ENCODE data around the gene MIOX. TPM values are rescaled to one million over a fixed set of nuclear protein-coding genes. Genes with fewer than 3 reads are reported as not detected.

Gene MIOX
- total and polyA plus RNA-seq, 9 of the 15 experiments (the other 6 are each of a cell fraction or from before 2014, with no cell fraction given), result 0.08 TPM; not detected in 8

- Histone ChIP-seq H3K36me3 (ENCODE audit: control insufficient read depth, insufficient read depth, low read length) (peaks cover 56% of the 10 kb centered on the region; the same call in 1 of the 3 replicates), H3K4me1 (replicated peaks in 1 of 2; ENCODE audit: control insufficient read depth in 2 of 2, insufficient read depth in 2 of 2, low read length in 2 of 2) (peaks cover 0 to 12% of the 10 kb centered on the region in 2 experiments; a peak in 2 of 5 replicates), H3K4me2 (ENCODE audit: insufficient read depth, low read length) (no peak overlapping the region), H3K27ac (ENCODE audit: extremely low read depth, low read depth, low read length) (no peak overlapping the region), H3K9me1 (ENCODE audit: control insufficient read depth, insufficient read depth, low read length) (no peaks in the 10 kb centered on the region), H3K79me2 (ENCODE audit: control insufficient read depth, insufficient read depth, low read length) (no peaks in the 10 kb centered on the region), H4K20me1 (replicated peaks; ENCODE audit: control insufficient read depth, insufficient read depth, low read length) (no peaks in the 10 kb centered on the region), H2AFZ (ENCODE audit: low read depth, low read length) (no peak overlapping the region), H3K27me3 (ENCODE audit: control insufficient read depth in 2 of 2, insufficient read depth in 2 of 2, low read length in 2 of 2) (no peaks in the 10 kb centered on the region), H3K9ac (ENCODE audit: insufficient read depth in 1 of 2, low read depth in 2 of 2, low read length in 2 of 2) (no peak overlapping the region), H3K4me3 (no peak overlapping the region), H3K9me3 (replicated peaks; ENCODE audit: control insufficient read depth, insufficient read depth, low read depth, low read length) (no peaks in the 10 kb centered on the region)
- ChIA-PET POLR2A (interaction anchor here (0.6 to 1.7 kb wide), 2 partner anchors 12 to 624 kb away, joined by 3 to 5 read pairs; no protein-coding TSS in a partner anchor), CTCF (ENCODE audit: low intra/inter-chr PET ratio) (interaction anchor here (0.7 kb wide), 1 partner anchor 210 kb away, joined by 3 read pairs; no protein-coding TSS in a partner anchor)
- intact Hi-C loops (cut with micrococcal nuclease) (no loop called here), in situ Hi-C loops (cut with MboI) (no loop called here)
- BruUV-seq (replicated peaks), result no TSS peak
- TF ChIP-seq ZSCAN29 (IDR thresholded peaks at IDR 0.05), result no peak
- no peak for TF ChIP-seq ZNF212 (CRISPR knock-in tag; IDR thresholded peaks at IDR 0.05)
- no peak for TF ChIP-seq ZNF316 (IDR thresholded peaks at IDR 0.05)
- no peak for TF ChIP-seq ZNF134 (CRISPR knock-in tag; conservative IDR thresholded peaks at IDR 0.05)
- TF ChIP-seq ZFP30 (CRISPR knock-in tag; IDR thresholded peaks at IDR 0.05; ENCODE audit: borderline replicate concordance), result no peak
- TF ChIP-seq STAG1 (CRISPR knock-in tag; IDR thresholded peaks at IDR 0.05; ENCODE audit: borderline replicate concordance), result no peak
- no peak for TF ChIP-seq CHCHD3 (CRISPR knock-in tag; IDR thresholded peaks at IDR 0.05)
- TF ChIP-seq CUX1 (CRISPR knock-in tag; IDR thresholded peaks at IDR 0.05), result no peak
- TF ChIP-seq ZNF197 (CRISPR knock-in tag; IDR thresholded peaks at IDR 0.05; ENCODE audit: low read depth), result no peak
- TF ChIP-seq ZNF655 (CRISPR knock-in tag; IDR thresholded peaks at IDR 0.05), result no peak
- WGBS (ENCODE audit: insufficient coverage, low coverage, missing lambda C conversion rate), result 95% methylated on average over 8 of the region's 34 CpGs
- FAIRE-seq, result no peak
- no peak for DNase-seq (ENCODE audit: extremely low read depth in 1 of 4, low spot score in 3 of 4)
- no peak for ATAC-seq
Measured at GRCh38 chr22:50438305-50439275, 48.1 kb upstream of the MIOX start.
